Left renal pelvis (tissue), 4 donors: ENCODE data around the gene GPR22. TPM values are rescaled to one million over a fixed set of nuclear protein-coding genes. Genes with fewer than 3 reads are reported as not detected.

Experiments used
- DNase-seq, 4 donors: peaks; one replicate each; pipeline ENCODE4 v3.0.0-alpha.2; 2013; ENCODE audit warnings: low read depth in 4 of 4, low spot score in 3 of 4
- polyA plus RNA-seq, 4 donors: library from polyadenylated mRNA; unstranded; fragments of 120-200 nt; gene quantifications; one replicate each; pipeline ENCODE4 v1.2.1, GENCODE V29; 2013; ENCODE audit not compliant: insufficient read length in 4 of 4

The GPR22 gene
- polyA plus RNA-seq, 4 donors: 0.12 to 0.53 (median 0.36) TPM

- no peak for DNase-seq
These were observed 2.3 kb downstream of the GPR22 start for GRCh38 chr7:107472116-107472515.

- no peak for DNase-seq
These were observed 4.3 kb downstream of the GPR22 start for GRCh38 chr7:107474104-107474521.

- no peak for DNase-seq
These were observed 9.4 kb downstream of the GPR22 start for GRCh38 chr7:107479303-107479702.

GRCh38 chr7:107480932-107481331 lies 11.1 kb downstream of the GPR22 start:
- DNase-seq: no peak

GRCh38 chr7:107482571-107482970 lies 12.7 kb downstream of the GPR22 start:
- DNase-seq: no peak

GRCh38 chr7:107486041-107486440 lies 16.2 kb downstream of the GPR22 start:
- no peak for DNase-seq

- DNase-seq: no peak
These were observed 23.0 kb downstream of the GPR22 start for GRCh38 chr7:107492875-107493274.

- DNase-seq: no peak
These were observed 24.5 kb downstream of the GPR22 start for GRCh38 chr7:107494315-107494751.

GRCh38 chr7:107494884-107495283 lies 25.0 kb downstream of the GPR22 start:
- DNase-seq: no peak

- no peak for DNase-seq
These were observed 25.7 kb downstream of the GPR22 start for GRCh38 chr7:107495516-107495915.

GRCh38 chr7:107499731-107500130 lies 29.9 kb downstream of the GPR22 start:
- DNase-seq: no peak

- no peak for DNase-seq
These were observed 31.7 kb downstream of the GPR22 start for GRCh38 chr7:107501593-107501992.

GRCh38 chr7:107502154-107502553 lies 32.3 kb downstream of the GPR22 start:
- DNase-seq: no peak

GRCh38 chr7:107502797-107503196 lies 32.9 kb downstream of the GPR22 start:
- DNase-seq: no peak

- DNase-seq: no peak
These were observed 33.8 kb downstream of the GPR22 start for GRCh38 chr7:107503687-107504086.

- no peak for DNase-seq
These were observed 35.5 kb downstream of the GPR22 start for GRCh38 chr7:107505362-107505761.

- peak in 2 of 4 donors; percentile 14 to 20 for DNase-seq
These were observed 36.3 kb downstream of the GPR22 start for GRCh38 chr7:107505997-107506673.

GRCh38 chr7:107506674-107507339 lies 37.0 kb downstream of the GPR22 start:
- peak in 3 of 4 donors; percentile 8 to 20 (median 19) for DNase-seq
